H54 (cell line): ENCODE data around the gene UBE2J1.
A peak's percentile ranks its signal among the peaks of the same experiment; 100 is the strongest.

Experiments used
- DNase-seq: peaks from one replicate; pipeline ENCODE4 v3.0.0; 2011; ENCODE audit warnings: low spot score, mixed read lengths; ENCODE audit not compliant: insufficient read length
- FAIRE-seq: peaks from 3 replicates; lab custom pipeline; 2011; peaks lifted over from hg19 to GRCh38; lab: Jason Lieb, UNC
- POLR2A ChIP-seq: IDR thresholded peaks from 2 replicates; pipeline ENCODE4 v1.6.1; 2011; ENCODE audit warnings: low read depth, mild to moderate bottlenecking, low read length

The UBE2J1 gene

GRCh38 chr6:89378628-89379027, 26.1 kb upstream of the UBE2J1 start:
- FAIRE-seq (no peak), DNase-seq (no peak)
- no peak for TF ChIP-seq POLR2A

- FAIRE-seq (peak; percentile 66), DNase-seq (no peak)
- no peak for TF ChIP-seq POLR2A
These were observed 23.1 kb upstream of the UBE2J1 start for GRCh38 chr6:89375427-89376267.

GRCh38 chr6:89372506-89372901, 20.0 kb upstream of the UBE2J1 start:
- TF ChIP-seq POLR2A: no peak
- no peak for DNase-seq
- peak; percentile 27 for FAIRE-seq

- DNase-seq: peak; percentile 57
- peak; percentile 89 for FAIRE-seq
- TF ChIP-seq POLR2A: no peak
These were observed 19.5 kb upstream of the UBE2J1 start for GRCh38 chr6:89371849-89372505.

GRCh38 chr6:89368999-89369398, 16.5 kb upstream of the UBE2J1 start:
- FAIRE-seq (peak; percentile 82), DNase-seq (no peak)
- no peak for TF ChIP-seq POLR2A

GRCh38 chr6:89368107-89368506, 15.6 kb upstream of the UBE2J1 start:
- DNase-seq (no peak), FAIRE-seq (peak; percentile 85)
- no peak for TF ChIP-seq POLR2A

GRCh38 chr6:89364586-89364985, 12.1 kb upstream of the UBE2J1 start:
- no peak for FAIRE-seq
- no peak for TF ChIP-seq POLR2A
- DNase-seq: no peak

- TF ChIP-seq POLR2A: no peak
- DNase-seq (no peak), FAIRE-seq (no peak)
These were observed 8.6 kb upstream of the UBE2J1 start for GRCh38 chr6:89361171-89361570.

- no peak for DNase-seq
- FAIRE-seq: peak; percentile 74
- no peak for TF ChIP-seq POLR2A
These were observed 8.0 kb upstream of the UBE2J1 start for GRCh38 chr6:89360415-89360999.

- no peak for TF ChIP-seq POLR2A
- peak; percentile 67 for FAIRE-seq
- no peak for DNase-seq
These were observed 7.0 kb upstream of the UBE2J1 start for GRCh38 chr6:89359561-89359960.

- TF ChIP-seq POLR2A: no peak
- FAIRE-seq (no peak), DNase-seq (no peak)
These were observed 4.9 kb upstream of the UBE2J1 start for GRCh38 chr6:89357390-89357789.

- no peak for TF ChIP-seq POLR2A
- FAIRE-seq: no peak
- no peak for DNase-seq
These were observed 4.2 kb upstream of the UBE2J1 start for GRCh38 chr6:89356642-89357170.

- TF ChIP-seq POLR2A: no peak
- DNase-seq (no peak), FAIRE-seq (no peak)
These were observed 3.1 kb upstream of the UBE2J1 start for GRCh38 chr6:89355511-89356194.
